CD4-positive, alpha-beta T cell (primary cell): Measurements from ENCODE around the gene STARD7. TPM values are rescaled to one million over a fixed set of nuclear protein-coding genes. Genes with fewer than 3 reads are reported as not detected.

ENCODE experiments used
- ATAC-seq: fragments of 200-7000 bp; cut with Tn5 transposase; one replicate; pipeline ENCODE4 v1.10.0; 2022; ENCODE audit warnings: mild to moderate bottlenecking; ENCODE audit not compliant: poor library complexity
- CTCF ChIA-PET: fragments of 350-600 bp; sonication (Branson Sonifier 250); formaldehyde crosslinking; loops from one replicate; lab custom pipeline; 2021; ENCODE audit warnings: antibody characterized with exemption, inconsistent platforms; lab: Charles Lee
- POLR2A ChIA-PET: fragments of 350-600 bp; sonication (Branson Sonifier 250); formaldehyde crosslinking; loops from one replicate; lab custom pipeline; 2021; ENCODE audit warnings: antibody characterized with exemption, inconsistent platforms; lab: Charles Lee
- DNase-seq, 14 experiments: peaks; one replicate each; pipeline ENCODE4 v3.0.0-alpha.2; 2013 to 2020; ENCODE audit warnings: mixed read lengths in 2 of 14
- H3K27ac ChIP-seq, 2 donors: one replicate each; pipeline versions ENCODE4 v1.5.1 to v1.7.0; 2013; ENCODE audit warnings: low read length in 2 of 2, low read depth in 1 of 2, mild to moderate bottlenecking in 1 of 2
- H3K27me3 ChIP-seq, 2 experiments: 1 replicate in 1 of 2; 2 replicates in 1 of 2; pipeline versions ENCODE4 v1.6.1 to v1.7.0; 2013; ENCODE audit warnings: low read length in 2 of 2, control low read depth in 1 of 2, mild to moderate bottlenecking in 1 of 2, moderate library complexity in 1 of 2; ENCODE audit not compliant: insufficient read depth in 2 of 2, control insufficient read depth in 1 of 2
- H3K36me3 ChIP-seq: one replicate; pipeline ENCODE4 v1.6.1; 2013; ENCODE audit warnings: low read length, control low read depth; ENCODE audit not compliant: insufficient read depth
- H3K4me1 ChIP-seq: one replicate; pipeline ENCODE4 v1.6.1; 2013; ENCODE audit warnings: low read length, control low read depth; ENCODE audit not compliant: insufficient read depth
- H3K4me3 ChIP-seq: one replicate; pipeline ENCODE4 v1.5.1; 2013; ENCODE audit warnings: mild to moderate bottlenecking, low read length, moderate library complexity
- H3K9me3 ChIP-seq, 2 experiments: 1 replicate in 1 of 2; 2 replicates in 1 of 2; pipeline versions ENCODE4 v1.6.1 to v1.7.0; 2013; ENCODE audit warnings: low read length in 2 of 2, mild to moderate bottlenecking in 2 of 2, control low read depth in 1 of 2, moderate library complexity in 1 of 2; ENCODE audit not compliant: control insufficient read depth in 1 of 2, insufficient read depth in 1 of 2
- H3K27ac Mint-ChIP-seq: one replicate; pipeline ENCODE4 v1.8.0; 2020; ENCODE audit warnings: mixed read lengths
- H3K27me3 Mint-ChIP-seq: one replicate; pipeline ENCODE4 v1.8.0; 2021; ENCODE audit warnings: mixed read lengths
- H3K36me3 Mint-ChIP-seq: one replicate; pipeline ENCODE4 v1.8.0; 2021; ENCODE audit warnings: low read depth, mixed read lengths
- H3K4me1 Mint-ChIP-seq: one replicate; pipeline ENCODE4 v1.8.0; 2021; ENCODE audit warnings: low read depth, mixed read lengths
- H3K4me3 Mint-ChIP-seq: one replicate; pipeline ENCODE4 v1.8.0; 2020; ENCODE audit warnings: mild to moderate bottlenecking, mixed read lengths
- H3K9me3 Mint-ChIP-seq: one replicate; pipeline ENCODE4 v1.8.0; 2020; ENCODE audit warnings: mixed read lengths
- intact Hi-C, 2 experiments: fragments of 100-400 bp; cut with DNase I in 1 of 2; cut with micrococcal nuclease in 1 of 2; formaldehyde crosslinking; loops; one replicate each; pipeline versions ENCODE4 v1.15.1 to v1.9.0; 2023 to 2025; cut with DNase I, micrococcal nuclease
- total RNA-seq, 174 experiments: library from RNA in 2 of 174; stranded (reverse) in 2 of 174; gene quantifications; one replicate each; pipeline ENCODE4 v1.2.3 and lab custom pipeline; 2021 to 2026
- TF ChIP-seq, protein P1 (sequence below): fragments of 200-600 bp; IDR thresholded peaks from one replicate; pipeline ENCODE4 v1.8.0; 2022; ENCODE audit warnings: antibody characterized with exemption, mild to moderate bottlenecking

STARD7 gene
- total RNA-seq, 2 experiments from 2014 or later, result 57.4 to 58.6 TPM

- Histone ChIP-seq H3K27me3 (no peaks in the 10 kb centered on the region), H3K4me3 (no peak overlapping the region), H3K9me3 (peaks cover 0 to 3% of the 10 kb centered on the region in 2 experiments), H3K4me1 (peaks cover 67% of the 10 kb centered on the region), H3K36me3 (no peaks in the 10 kb centered on the region), H3K27ac (no peak overlapping the region)
- Mint-ChIP-seq H3K4me3 (peak overlapping the region; percentile 52), H3K27me3 (no peaks in the 10 kb centered on the region), H3K27ac (peak overlapping the region; percentile 74), H3K4me1 (peaks cover 80% of the 10 kb centered on the region), H3K9me3 (peaks cover 6% of the 10 kb centered on the region), H3K36me3 (no peaks in the 10 kb centered on the region)
- ATAC-seq, result no peak
- CTCF ChIA-PET, result interaction anchor here (2.7 kb wide), 1 partner anchor 18 kb away, joined by 13 read pairs; no protein-coding TSS in a partner anchor
- POLR2A ChIA-PET, result interaction anchor here (4.2 kb wide), 1 partner anchor 10 kb away, joined by 66 read pairs; the partner anchor contains the start of gene DUSP2
- intact Hi-C loops, result no loop called here
- DNase-seq, result peak in 4 of 14 experiments; percentile 33 to 73 (median 52)
- TF ChIP-seq, protein P1, sequence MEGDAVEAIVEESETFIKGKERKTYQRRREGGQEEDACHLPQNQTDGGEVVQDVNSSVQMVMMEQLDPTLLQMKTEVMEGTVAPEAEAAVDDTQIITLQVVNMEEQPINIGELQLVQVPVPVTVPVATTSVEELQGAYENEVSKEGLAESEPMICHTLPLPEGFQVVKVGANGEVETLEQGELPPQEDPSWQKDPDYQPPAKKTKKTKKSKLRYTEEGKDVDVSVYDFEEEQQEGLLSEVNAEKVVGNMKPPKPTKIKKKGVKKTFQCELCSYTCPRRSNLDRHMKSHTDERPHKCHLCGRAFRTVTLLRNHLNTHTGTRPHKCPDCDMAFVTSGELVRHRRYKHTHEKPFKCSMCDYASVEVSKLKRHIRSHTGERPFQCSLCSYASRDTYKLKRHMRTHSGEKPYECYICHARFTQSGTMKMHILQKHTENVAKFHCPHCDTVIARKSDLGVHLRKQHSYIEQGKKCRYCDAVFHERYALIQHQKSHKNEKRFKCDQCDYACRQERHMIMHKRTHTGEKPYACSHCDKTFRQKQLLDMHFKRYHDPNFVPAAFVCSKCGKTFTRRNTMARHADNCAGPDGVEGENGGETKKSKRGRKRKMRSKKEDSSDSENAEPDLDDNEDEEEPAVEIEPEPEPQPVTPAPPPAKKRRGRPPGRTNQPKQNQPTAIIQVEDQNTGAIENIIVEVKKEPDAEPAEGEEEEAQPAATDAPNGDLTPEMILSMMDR, result no peak
Measured at GRCh38 chr2:96156011-96156820, 52.4 kb downstream of the STARD7 start.

GRCh38 chr2:96154506-96155380 is 53.9 kb downstream of the STARD7 start:
- H3K4me1 ChIP-seq, result peaks cover 72% of the 10 kb centered on the region
- ATAC-seq (no peak), DNase-seq (peak in 1 of 14 experiments; percentile 10)
- no peaks in the 10 kb centered on the region for H3K9me3 ChIP-seq
- POLR2A ChIA-PET, result no interaction called here
- Mint-ChIP-seq H3K4me3 (no peak overlapping the region), H3K4me1 (peaks cover 80% of the 10 kb centered on the region), H3K27me3 (no peaks in the 10 kb centered on the region), H3K36me3 (no peaks in the 10 kb centered on the region), H3K9me3 (no peaks in the 10 kb centered on the region), H3K27ac (no peak overlapping the region)
- CTCF ChIA-PET, result no interaction called here
- no peaks in the 10 kb centered on the region for H3K27me3 ChIP-seq
- H3K36me3 ChIP-seq, result no peaks in the 10 kb centered on the region
- no peak overlapping the region for H3K4me3 ChIP-seq
- intact Hi-C loops, result no loop called here
- H3K27ac ChIP-seq, result no peak overlapping the region
- TF ChIP-seq, protein P1, result no peak

GRCh38 chr2:96153991-96154431 is 54.6 kb downstream of the STARD7 start:
- no peak overlapping the region for H3K27ac ChIP-seq
- Mint-ChIP-seq H3K27ac (peak overlapping the region; percentile 80), H3K27me3 (no peaks in the 10 kb centered on the region), H3K9me3 (no peaks in the 10 kb centered on the region), H3K4me3 (no peak overlapping the region), H3K4me1 (peaks cover 80% of the 10 kb centered on the region), H3K36me3 (no peaks in the 10 kb centered on the region)
- H3K36me3 ChIP-seq, result no peaks in the 10 kb centered on the region
- ChIA-PET CTCF (no interaction called here), POLR2A (no interaction called here)
- H3K4me1 ChIP-seq, result peaks cover 69% of the 10 kb centered on the region
- H3K27me3 ChIP-seq, result no peaks in the 10 kb centered on the region
- intact Hi-C loops, result no loop called here
- TF ChIP-seq, protein P1, result no peak
- peak in 2 of 14 experiments; percentile 18 to 27 for DNase-seq
- H3K9me3 ChIP-seq, result no peaks in the 10 kb centered on the region
- no peak overlapping the region for H3K4me3 ChIP-seq
- ATAC-seq, result no peak
